Activated T-helper 1 cell treated with Interleukin-2 at 50 U/mL for 16 hours (primary cell): Measurements from ENCODE around the gene CTIF.
"Not testable (repeated sequence)": the region's sequence is repeated elsewhere in the genome, so short reads cannot be mapped to it uniquely, and the experiment has no call there.

ENCODE experiments used
- DNase-seq: peaks from one replicate; pipeline ENCODE4 v3.0.0-alpha.2; 2020; ENCODE audit warnings: low read depth

The CTIF gene

DNA sequence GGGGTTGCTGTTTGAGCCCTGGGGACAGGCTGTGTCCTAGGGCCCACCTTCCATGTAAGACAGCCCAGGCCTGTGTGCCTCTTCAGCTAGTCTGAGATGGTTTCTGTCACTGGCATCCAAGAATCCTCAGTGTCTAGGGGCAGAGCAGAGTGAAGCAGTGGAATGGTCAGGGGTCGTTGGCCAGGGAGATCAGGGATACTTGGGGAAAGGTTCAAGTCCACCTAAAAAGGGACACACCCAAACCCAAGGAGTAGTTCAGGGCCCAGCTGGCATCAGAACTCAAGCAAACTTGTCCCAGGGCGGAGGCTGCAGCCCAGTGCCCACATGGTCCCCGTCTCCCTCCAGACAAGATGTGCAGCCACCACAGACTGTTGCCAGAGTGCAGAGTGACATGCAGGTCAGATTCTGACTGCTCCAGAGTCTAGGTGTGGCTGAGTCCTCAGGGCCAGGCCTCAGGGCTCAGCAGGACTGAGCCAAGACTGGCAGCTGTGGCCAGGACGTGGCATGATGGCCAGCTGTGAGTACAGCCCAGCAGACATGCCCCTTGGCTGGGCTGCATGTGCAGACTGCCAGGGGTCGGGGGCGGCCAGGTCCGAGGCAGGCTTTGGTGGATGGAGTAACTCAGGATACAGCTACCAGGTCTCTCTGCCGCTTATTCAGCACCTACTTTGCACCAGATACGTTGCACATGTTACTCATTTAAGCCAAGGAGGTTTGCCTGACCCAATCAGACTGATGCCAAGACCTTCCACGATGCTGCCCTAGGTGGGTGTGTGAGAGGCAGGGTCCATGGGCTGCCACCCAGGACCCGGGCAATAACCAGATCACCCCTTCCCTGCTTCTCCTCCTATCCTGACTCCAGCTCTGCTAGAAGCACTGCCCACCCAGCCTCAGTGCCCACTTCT is 265.4 kb downstream of the CTIF start:
- DNase-seq, result no peak

DNA sequence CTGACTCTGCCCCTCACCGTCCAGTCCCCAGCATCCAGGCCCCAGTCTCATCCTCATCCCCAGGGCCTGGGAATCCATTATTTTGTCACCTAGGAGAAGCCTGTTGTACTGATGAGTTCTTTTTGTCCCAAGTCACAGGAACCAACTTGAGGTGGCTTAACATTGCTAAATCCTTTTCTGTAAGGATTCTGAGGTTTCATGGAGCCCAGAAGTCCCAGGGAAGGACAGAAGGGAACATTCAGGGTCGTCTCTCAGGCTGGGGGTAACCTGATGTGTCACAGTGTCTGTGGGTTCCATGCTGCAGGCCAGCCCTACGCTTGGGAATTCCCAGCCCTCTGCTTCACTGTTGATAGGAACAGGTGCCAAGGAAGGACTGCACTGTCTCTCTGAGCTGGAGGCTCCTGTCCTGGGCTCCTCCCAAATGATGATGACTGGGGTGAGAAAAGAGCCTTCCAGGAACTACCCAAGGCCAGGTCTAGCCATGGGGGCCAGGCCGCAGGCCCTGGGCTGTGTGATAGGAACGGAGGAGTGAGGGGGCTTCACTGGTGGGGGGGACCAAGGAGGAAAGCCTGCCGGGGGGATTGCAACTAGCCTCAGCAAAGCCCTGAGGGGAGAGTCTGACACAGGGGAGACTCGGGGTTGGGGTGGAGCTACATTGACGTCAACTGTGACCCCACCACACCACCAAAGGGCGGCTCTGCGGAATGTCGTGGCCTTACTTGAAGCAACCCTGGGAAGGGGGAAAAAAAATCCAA is 266.2 kb downstream of the CTIF start:
- no peak for DNase-seq

DNA sequence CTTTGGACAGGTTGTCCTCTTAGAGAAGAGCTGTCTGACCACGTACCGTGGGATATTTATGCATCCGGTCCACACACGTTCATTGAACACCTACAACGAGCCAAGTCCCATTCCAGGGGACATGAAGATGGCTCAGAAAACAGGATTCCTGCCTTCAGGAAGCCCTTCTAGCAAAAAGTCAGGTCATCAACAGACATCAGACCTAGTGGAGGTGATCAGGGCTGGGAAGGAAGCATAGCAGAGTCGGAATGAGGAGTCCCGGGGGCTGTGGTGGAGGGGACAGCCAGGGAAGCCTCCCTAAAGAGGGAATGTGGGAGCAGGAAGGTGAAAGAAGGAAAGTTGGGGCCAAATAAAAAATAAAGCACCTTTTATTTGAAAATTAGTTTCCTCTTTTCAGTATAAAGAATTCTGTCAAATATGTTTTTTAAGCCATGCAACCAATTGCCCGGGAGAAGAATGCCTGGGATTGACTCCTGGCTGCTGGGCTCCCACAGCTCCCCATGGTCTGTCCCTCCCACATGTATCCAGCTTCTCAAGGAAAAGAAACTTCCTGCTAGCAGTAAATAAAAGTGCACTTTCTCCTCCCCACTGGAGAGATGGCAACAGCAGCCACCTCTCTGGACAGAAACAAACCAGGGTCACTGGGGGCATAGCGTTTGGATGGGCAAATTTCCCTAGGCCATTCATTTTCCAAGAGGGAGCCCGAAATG is 267.1 kb downstream of the CTIF start:
- no peak for DNase-seq

DNA sequence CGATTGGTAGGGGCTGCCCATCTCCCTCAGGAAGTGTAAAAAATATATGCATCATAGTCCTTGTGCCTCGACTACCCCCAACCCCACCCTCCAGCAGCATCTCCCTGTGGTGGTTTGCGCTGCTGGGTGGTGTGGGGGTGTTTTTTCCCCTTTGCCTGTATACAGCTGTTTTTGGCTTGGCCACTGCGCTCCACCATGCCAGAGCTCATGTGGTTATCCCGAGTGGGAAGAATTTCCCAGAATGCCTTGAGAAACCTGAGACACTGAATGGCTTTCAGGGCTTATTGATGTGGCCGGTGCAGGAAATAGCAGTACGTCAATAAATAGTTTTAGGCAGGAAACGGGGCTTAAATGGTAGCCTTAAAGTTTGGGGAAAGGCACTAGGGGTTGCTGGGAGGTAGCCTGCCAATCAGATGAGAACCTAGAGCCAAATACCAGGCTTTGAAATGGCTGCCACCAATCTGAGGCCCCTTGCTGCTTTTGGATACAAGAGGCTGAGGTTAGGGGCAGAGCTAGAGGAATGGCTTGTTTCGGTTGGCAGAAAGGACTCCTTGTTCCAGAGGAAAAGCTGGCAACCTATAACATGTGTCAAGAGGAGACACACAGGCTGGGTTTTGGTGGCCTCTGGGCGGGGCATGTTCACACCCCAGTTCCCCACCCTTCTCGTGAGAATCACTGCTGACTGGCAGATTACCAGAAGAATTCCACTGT is 267.9 kb downstream of the CTIF start:
- DNase-seq, result no peak

DNA sequence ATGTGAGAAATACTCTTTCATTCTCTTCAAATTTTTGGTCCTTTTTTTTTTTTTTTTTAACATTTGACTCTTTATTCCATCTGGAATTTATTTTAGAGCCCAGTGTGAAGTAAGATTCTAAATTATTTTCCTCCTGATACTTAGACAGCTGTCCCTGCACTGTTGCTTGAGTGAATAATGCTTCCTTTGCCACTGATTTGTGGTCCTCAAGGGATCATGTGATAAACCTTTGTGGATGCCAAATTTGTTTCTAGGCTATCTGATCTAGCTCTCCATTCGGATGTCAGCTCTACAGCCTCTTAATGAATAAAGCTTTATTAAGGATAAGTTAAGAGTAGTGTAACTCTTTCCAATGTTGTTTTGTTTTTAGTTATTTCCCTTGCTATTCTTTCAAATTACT is 269.6 kb downstream of the CTIF start:
- no peak for DNase-seq

DNA sequence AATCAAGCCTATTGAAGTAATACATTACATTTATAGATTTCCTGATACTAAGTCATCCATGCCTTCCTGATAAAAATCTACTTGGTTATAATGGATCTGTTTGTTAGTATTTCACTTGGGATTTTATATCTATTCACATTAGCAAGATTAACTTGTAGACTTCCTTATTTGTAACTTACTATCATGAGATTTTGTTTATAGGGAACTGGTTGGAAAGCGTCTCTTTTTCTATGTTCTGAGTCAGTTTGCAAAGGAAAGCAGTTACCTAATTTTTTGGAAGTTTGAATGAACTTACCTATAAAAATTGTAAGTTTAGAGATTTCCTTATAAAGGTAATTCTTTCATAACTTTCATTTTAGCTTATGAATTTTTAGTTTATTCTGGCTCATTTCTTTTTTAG is 270.5 kb downstream of the CTIF start:
- no peak for DNase-seq

DNA sequence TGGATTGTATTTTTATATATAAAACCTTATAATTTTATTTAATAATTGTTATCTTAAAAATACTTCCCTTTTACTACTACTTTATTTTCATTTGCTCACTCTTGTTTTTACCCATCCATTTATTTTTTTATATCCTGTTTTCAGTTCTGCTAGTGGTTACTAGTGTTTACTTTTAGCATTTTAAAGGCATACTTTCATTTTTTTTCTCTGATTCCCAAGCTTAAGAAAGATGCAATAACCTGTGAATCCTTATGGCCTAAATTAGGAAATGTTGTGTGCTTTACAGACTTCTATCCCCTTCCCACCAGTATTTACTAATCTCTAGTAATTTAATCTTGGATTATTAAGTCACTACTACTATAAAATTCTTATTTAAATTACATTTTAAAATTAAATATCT is 272.0 kb downstream of the CTIF start:
- DNase-seq, result no peak

DNA sequence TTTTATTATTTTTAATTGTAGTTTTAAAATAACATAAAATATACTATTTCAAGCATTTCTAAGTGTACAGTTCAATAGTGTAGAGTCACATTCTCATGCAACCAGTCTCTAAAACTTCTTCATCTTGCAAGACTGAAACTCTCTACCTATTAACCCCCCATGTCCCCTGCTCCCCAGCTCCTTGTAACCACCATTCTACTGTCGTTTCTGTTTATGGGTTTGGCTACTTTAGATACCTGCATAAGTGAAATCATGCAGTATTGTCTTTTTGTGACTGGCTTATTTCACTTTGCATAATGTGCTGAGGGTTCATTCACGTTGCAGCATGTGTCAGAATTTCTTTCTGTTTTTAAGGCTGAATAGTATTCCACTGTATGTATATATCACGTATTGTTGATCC is 272.6 kb downstream of the CTIF start:
- no peak for DNase-seq

DNA sequence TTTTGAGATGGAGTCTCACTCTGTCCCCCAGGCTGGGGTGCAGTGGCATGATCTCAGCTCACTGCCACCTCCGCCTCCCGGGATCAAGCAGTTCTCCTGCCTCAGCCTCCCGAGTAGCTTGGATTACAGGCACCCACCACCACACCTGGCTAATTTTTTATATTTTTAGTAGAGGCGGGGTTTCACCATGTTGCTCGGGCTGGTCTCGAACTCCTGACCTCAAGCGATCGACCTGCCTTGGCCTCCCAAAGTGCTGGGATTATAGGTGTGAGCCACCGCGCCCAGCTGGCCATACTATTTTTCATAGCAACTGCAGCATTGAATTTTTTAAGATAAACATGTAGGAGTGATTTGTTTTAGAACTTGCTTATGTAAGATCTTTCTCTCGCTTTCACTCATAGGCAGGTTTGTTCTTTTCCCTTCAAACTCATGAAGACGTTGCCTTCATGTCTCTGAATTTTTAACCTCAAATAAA is 273.2 kb downstream of the CTIF start:
- DNase-seq, result not testable (repeated sequence)

DNA sequence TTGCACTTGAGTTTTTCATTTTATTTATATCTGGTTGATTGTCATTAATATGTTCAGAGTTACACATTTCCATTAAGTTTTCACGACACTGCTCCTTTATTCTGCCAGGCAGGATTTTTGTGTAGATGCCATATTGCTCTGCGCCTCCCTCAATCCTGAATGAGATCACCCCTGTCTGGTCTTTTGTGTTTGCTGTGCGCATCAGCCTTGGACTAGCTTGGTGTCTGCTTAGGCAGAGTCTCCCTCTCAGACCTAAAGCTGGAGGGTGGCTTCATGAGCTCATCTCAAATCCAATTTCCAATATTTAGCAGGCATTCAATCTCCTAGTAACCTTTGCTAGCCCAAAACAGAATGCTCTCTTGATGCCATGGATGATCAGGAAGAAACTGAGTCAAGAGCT is 274.5 kb downstream of the CTIF start:
- no peak for DNase-seq

DNA sequence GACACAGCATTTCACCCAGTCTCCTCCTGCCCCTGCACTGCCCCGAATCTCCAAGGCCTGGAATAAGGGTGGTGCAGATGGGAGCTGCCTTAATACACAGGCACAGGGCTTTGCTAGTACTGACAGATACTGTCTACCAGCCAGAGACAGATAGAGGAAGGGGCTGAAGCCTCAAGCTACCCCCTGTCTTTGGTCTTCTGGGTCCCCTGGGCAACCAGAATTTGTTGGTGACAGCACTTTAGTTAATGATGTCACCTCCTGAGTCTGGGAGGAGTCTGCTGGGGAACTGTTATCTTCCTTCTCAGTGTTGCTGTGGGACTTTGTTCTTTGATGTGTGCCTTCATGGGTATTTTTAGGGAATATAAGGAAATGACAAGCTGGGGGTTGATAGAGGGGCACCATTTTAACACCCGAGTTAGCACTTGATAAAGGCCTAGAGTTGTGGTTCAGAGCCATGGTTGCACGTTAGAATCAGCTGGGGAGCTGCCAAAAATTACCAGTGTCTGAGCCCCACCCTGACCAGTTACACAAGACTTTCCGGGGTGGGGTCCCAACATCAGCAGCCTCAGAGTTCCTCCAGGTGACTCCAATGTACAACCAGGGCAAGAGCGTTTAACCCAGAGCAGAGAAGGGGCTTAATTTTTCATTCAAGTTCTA is 275.1 kb downstream of the CTIF start:
- no peak for DNase-seq

DNA sequence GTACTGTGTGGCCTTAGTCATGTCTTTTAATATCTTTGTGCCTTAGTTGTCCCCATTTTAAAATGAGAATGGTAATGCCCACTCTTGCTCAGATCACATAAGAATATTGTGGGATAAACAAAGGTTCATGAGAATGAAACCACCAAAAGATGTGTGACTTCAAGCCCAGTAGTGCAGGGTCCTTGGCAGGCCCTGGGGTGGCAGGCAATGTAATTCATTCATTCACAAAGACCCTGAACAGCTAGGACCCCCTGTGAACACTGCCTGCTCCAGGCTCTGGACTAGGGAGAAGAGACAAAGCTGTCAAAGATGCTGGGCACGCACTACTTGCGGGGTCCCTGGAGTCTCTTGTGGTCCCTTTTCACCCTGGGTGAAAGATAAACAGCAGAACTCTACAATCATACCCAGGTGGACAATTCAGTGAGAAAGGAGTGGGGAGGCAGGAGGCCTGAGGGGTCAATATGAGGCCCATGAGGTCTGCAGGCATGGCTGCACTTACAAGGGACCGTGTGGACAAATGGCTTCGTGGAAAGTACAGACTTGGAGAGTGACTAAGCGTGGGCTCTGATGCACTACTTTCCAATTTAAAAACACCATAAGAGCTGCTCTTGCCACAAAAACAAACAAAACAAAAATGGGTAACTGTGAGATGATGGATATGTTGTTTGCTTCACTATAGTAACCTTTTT is 275.8 kb downstream of the CTIF start:
- no peak for DNase-seq

DNA sequence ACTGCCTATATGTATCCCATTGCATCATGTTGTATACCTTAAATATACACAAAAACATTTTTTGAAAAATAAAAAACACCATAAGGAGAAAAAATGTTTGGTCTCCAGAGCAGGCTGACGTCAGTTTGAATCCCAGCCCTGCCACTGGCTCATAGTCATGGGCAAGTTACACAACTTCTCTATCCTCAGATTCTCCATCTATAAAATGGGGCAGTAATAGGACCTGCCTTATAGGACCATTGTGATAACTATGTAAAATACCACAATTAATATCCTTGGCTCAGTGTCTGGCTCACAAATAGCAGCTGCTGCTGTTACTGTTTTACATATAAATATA is 276.3 kb downstream of the CTIF start:
- DNase-seq, result no peak

DNA sequence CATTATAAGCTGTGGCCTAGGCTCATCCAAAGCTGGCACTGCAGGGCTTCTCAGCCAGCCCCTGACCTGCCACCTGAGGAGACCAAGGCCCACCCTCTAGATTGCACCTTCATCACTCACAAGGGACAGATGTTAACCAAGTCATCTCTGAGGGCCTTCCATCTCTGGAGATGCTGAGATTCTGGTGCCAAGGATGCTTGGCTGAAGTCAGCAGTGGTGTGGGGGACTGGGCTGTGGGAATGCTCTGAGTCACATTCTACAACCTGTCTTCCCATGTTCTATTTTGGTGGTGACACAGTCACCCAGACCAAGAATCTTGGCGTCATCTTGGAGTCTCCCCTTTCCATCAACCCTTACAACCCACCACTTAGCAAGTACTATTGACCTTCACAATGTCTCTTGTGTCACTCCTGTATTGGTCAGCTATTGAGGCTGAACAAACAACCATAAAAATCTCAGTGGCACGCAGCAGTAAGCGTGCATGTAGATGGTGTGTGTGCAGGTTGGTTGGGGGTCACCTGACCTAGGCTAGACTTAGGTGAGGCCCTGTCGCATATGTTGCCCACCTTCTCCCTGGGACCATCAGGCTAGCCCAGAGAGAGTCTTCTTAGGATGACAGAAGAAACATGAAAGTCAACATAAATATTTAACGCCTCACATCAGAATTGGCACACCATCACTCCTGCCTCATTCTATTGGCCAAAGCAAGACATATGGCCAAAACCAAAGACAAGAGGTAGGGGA is 276.9 kb downstream of the CTIF start:
- no peak for DNase-seq

DNA sequence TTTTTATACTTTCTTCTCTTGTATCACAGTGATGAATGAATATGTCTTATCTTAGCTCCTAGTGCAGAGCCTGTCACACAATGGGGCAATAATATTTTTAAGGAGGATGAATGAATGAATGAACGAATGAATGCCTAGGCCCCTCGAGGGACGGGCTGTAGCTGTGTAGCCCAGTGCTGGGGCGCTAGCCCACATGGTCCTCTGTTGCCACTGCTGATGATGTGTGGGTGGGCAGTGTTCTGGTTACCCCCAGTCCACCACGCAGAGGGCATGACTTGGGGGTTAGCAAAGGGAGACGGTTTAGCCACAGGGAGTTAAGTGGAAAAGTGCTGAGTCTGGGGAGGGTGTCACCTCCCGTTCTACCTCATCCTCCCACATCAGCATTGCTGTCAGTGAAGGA is 277.7 kb downstream of the CTIF start:
- no peak for DNase-seq

DNA sequence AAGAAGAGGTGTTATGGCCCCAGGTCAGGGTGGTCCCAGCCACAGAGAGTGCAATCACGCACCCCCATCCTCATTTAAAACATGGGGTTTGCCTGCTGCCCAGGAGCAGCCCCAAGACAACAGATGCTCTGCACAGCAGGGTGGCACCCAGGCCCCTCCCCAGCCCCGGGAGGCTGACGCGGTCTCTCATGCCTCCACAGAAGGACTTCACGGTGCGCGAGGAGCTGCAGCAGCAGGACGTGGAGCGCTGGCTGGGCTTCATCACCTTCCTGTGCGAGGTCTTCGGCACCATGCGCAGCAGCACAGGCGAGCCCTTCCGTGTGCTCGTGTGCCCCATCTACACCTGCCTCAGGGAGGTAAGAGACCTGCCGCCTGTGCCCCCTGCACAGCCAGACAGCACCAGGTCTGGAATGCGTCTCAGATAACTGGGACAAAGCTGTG is 278.2 kb downstream of the CTIF start:
- no peak for DNase-seq

DNA sequence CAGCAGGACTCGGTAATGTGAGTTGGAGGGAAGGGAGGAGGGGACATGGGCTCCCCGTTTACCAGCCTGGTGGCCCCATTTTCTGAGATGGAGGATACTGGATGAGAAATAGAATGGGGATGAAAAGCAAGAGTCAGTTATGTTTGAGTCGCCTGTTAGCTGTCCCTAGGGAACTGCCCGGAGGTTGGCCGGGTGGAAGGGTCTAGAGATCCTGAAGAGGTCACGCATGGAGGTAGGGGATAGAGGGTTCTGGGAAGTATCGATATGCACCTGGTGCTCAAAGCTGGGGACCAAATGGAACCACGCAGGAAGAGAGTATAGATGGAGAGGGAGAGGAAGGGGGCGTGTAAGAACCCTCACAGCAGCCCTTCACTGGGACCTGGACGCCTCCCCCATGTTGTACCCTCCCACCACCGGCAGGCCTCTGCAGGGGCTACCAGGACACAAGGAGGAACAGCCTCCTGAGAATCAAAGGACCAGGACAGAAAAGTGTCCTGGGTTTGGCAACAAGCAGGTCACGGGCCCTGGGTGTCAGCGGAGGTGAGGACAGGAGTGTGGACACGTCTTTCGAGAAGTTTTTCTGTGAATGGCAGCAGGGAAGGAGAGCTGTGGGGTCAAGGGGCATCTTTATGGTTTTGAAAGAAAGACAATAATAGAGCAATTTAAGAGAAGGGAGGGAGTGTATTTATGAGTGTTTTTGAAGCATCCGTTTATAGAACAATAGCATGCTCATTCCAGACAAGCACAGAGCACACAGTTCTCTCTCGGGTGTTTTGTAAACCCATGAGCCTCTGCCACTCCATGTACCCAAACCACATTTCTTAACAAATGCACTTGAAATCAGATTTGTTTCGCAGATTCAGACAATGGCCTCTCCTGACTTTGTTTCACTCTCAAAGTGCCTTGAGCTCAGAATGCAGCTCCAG is 279.8 kb downstream of the CTIF start:
- no peak for DNase-seq

DNA sequence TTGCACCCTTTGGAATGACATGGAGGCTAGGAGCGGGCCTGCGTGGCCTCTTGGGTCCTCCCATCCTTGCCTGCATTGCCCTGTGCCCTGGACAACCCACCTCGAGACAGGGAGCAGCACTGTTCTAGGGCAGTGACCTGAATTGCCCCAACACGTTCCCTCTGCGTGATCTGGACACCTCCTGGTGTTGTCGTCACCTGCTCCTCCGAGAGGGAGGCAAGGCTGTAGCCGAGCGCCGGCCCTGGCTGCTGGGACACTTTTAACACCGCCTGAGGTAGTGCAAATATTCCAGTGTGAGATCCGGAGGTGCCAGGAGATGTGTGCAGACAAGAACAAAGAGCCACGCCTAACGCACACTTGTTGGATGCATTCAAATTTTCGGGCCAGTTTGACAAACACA is 280.4 kb downstream of the CTIF start:
- no peak for DNase-seq
